ENCODE data around the gene PTPRN2. TPM values are rescaled to one million over a fixed set of nuclear protein-coding genes. Genes with fewer than 3 reads are reported as not detected.
"Not testable (repeated sequence)": the region's sequence is repeated elsewhere in the genome, so short reads cannot be mapped to it uniquely, and the experiment has no call there.

PTPRN2 gene
- polyA plus RNA-seq, 2 donors: 0.37 to 0.40 TPM

DNA sequence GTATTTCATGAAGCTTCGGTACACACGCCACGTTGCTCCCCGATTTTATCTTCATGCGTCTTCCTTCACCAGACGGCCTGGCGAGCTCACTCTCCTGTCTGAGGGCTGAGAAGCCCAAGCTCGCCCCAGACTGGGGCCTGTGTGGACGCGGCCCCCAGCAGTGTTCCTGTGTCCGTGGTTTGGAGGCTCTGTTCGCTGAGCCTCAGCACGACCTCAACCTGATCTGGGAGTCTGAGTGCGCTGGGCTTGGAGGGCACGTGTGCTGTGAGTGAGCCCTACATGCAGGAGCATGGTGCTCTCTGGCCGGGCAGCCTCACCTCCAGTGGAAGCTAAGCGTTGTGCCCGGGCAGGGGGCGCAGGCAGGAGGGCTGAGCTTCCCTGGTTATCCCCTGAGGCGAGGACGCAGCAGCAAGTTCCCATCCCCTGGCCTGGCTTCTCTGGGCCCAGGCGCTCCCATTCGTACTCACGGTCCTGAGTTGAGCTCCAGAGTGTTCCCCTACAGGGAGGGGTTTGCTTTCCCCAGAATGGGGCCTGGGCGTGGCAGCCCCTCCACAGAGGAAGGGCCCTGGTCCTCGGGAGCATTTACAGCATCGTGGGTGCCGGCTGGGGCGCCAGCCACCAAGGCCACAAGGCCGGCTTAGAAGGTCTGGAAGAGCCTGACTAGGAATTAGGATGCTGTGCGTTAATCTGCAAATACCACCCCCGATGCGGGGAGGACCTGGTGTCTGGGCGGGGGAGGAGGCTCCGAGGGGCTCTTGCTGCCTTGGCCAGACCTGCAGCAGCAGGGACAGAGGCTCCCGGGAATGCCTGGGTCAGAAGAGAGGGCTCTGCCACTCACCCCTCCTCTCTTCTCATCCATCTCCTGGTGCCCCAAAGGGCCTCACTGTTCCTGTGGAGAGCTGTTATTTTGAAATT lies 850.2 kb downstream of the PTPRN2 start:
- H3K4me1 ChIP-seq (ENCODE audit: control insufficient read depth in 2 of 2, insufficient read depth in 2 of 2, low read length in 1 of 2): peaks cover 0 to 2% of the 10 kb centered on the region in 2 donors
- no peak overlapping the region for H3K27ac ChIP-seq (ENCODE audit: low read depth in 2 of 2, low read length in 1 of 2)
- no peak overlapping the region for H3K4me3 ChIP-seq (ENCODE audit: low read depth in 1 of 2, low read length in 2 of 2)
- H3K27me3 ChIP-seq (ENCODE audit: control insufficient read depth in 1 of 2, insufficient read depth in 2 of 2, low read length in 2 of 2): no peaks in the 10 kb centered on the region
- no peaks in the 10 kb centered on the region for H3K36me3 ChIP-seq (ENCODE audit: control insufficient read depth in 2 of 2, insufficient read depth in 2 of 2, low read length in 1 of 2)
- no peaks in the 10 kb centered on the region for H3K9me3 ChIP-seq (ENCODE audit: control insufficient read depth in 2 of 2, insufficient read depth in 1 of 2, low read depth in 1 of 2, low read length in 1 of 2)
- 82 to 84% methylated on average over 36 of the region's 36 CpGs for WGBS, 2 donors

DNA sequence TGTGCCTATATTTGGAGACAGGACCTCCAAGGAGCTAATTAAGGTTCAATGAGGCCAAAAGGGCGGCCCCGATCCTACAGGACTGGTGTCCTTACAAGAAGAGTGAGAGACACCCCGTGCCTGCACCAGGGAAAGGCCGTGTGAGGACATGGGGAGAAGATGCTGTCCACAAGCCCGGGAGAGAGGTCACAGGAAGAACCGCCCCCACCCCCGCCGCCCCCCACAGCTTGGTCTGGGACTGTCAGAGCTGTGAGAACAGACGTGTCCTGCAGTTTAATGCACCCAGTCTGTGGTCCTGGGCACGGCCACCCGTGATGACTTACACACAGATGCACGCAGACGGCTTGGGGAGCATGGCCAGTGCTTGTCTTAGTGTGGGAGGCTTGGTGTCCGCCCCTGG lies 851.3 kb downstream of the PTPRN2 start:
- Histone ChIP-seq H3K27ac (ENCODE audit: low read depth in 2 of 2, low read length in 1 of 2) (no peak overlapping the region), H3K9me3 (ENCODE audit: control insufficient read depth in 2 of 2, insufficient read depth in 1 of 2, low read depth in 1 of 2, low read length in 1 of 2) (no peaks in the 10 kb centered on the region), H3K36me3 (ENCODE audit: control insufficient read depth in 2 of 2, insufficient read depth in 2 of 2, low read length in 1 of 2) (no peaks in the 10 kb centered on the region), H3K27me3 (ENCODE audit: control insufficient read depth in 1 of 2, insufficient read depth in 2 of 2, low read length in 2 of 2) (no peaks in the 10 kb centered on the region), H3K4me1 (ENCODE audit: control insufficient read depth in 2 of 2, insufficient read depth in 2 of 2, low read length in 1 of 2) (peaks cover 0 to 2% of the 10 kb centered on the region in 2 donors), H3K4me3 (ENCODE audit: low read depth in 1 of 2, low read length in 2 of 2) (no peak overlapping the region)
- 88 to 94% methylated on average over 14 of the region's 14 CpGs for WGBS, 2 donors

DNA sequence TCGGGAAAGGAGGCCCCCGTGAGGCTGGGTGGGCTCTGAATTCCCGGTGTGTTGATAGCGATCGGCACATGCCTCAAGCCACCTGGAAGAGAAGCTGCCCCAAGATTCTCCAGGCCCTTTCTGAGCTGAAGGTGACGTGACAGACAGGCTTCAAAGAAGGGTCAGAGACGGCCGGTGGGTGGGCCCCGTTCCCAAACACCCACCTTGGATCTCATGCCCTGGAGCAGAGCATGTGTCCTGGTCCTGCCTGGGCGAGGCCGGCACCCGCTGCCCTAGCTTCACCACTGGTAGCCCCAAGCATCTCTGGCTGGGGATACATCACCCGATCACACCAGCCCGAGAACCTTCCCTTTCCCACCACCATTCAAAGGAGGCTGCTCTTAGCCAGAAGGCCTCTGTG lies 851.8 kb downstream of the PTPRN2 start:
- no peaks in the 10 kb centered on the region for H3K36me3 ChIP-seq (ENCODE audit: control insufficient read depth in 2 of 2, insufficient read depth in 2 of 2, low read length in 1 of 2)

DNA sequence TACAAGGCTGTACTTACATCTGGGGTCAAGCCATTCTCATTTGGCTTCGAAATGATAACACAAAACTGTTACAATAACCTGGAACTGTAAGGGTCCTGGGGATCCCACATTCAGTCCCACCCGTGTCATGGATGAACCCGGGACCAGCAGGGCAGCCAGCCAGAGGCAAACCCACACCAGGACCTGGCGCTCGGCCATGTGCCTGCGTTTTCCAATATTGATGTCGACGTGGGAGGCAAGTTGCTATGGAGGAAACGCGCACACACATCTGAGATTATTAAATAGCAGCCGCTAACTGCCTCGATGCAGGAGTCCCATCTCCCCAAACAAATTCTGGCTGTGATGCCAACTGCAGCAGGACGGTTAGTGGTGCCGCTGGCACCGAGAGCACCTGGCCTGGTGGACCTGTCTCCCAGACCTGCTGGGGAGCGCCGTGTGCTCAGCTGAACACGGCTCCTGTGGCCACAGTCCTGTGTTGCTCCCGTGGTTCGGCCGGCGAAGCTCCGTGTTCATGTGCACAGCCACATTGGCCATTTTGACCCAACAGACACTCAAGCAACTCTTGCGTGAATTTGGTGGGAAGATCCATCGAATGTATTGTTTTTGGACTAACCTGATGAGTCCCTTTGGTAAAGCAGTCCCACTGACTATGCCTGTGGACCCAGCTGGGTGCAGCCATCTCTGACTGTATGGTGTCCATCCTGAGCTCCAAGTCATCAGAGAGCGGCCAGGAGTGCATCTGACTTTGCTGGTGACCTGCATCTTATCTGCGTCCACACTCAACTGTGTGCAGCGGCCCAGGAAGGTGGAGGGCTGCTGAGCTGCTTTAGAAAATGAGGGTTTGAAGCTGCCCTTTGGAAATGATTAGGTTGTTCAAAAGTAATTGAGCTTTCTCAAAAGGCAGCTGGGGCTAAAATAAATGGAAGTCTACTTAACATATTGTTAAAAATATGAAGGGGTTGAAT lies 852.7 kb downstream of the PTPRN2 start:
- peaks cover 0 to 4% of the 10 kb centered on the region in 2 donors for H3K4me1 ChIP-seq (ENCODE audit: control insufficient read depth in 2 of 2, insufficient read depth in 2 of 2, low read length in 1 of 2)
- no peaks in the 10 kb centered on the region for H3K27me3 ChIP-seq (ENCODE audit: control insufficient read depth in 1 of 2, insufficient read depth in 2 of 2, low read length in 2 of 2)
- no peak overlapping the region for H3K27ac ChIP-seq (ENCODE audit: low read depth in 2 of 2, low read length in 1 of 2)
- no peaks in the 10 kb centered on the region for H3K9me3 ChIP-seq (ENCODE audit: control insufficient read depth in 2 of 2, insufficient read depth in 1 of 2, low read depth in 1 of 2, low read length in 1 of 2)
- no peaks in the 10 kb centered on the region for H3K36me3 ChIP-seq (ENCODE audit: control insufficient read depth in 2 of 2, insufficient read depth in 2 of 2, low read length in 1 of 2)
- WGBS, 2 donors: 87 to 88% methylated on average over 28 of the region's 28 CpGs
- no peak overlapping the region for H3K4me3 ChIP-seq (ENCODE audit: low read depth in 1 of 2, low read length in 2 of 2)

More for the DNA sequence above, 851.8 kb downstream of the PTPRN2 start:
- WGBS, 2 donors: 89 to 90% methylated on average over 14 of the region's 14 CpGs
- H3K27ac ChIP-seq (ENCODE audit: low read depth in 2 of 2, low read length in 1 of 2): no peak overlapping the region
- no peaks in the 10 kb centered on the region for H3K9me3 ChIP-seq (ENCODE audit: control insufficient read depth in 2 of 2, insufficient read depth in 1 of 2, low read depth in 1 of 2, low read length in 1 of 2)
- peaks cover 0 to 2% of the 10 kb centered on the region in 2 donors for H3K4me1 ChIP-seq (ENCODE audit: control insufficient read depth in 2 of 2, insufficient read depth in 2 of 2, low read length in 1 of 2)
- no peaks in the 10 kb centered on the region for H3K27me3 ChIP-seq (ENCODE audit: control insufficient read depth in 1 of 2, insufficient read depth in 2 of 2, low read length in 2 of 2)
- no peak overlapping the region for H3K4me3 ChIP-seq (ENCODE audit: low read depth in 1 of 2, low read length in 2 of 2)

DNA sequence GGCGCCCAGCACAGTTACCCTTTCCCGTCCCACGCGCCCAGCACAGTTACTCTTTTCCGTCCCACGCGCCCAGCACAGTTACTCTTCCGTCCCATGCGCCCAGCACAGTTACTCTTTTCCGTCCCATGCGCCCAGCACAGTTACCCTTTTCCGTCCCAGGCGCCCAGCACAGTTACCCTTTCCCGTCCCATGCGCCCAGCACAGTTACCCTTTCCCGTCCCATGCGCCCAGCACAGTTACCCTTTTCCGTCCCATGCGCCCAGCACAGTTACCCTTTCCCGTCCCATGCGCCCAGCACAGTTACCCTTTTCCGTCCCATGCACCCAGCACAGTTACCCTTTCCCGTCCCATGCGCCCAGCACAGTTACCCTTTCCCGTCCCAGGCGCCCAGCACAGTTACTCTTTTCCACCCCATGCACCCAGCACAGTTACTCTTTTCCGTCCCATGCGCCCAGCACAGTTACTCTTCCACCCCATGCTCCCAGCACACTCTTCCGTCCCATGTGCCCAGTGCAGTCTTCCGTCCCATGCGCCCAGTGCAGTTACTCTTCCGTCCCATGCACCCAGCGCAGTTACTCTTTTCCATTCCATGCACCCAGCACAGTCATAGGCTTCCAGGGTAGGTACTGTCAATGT lies 853.7 kb downstream of the PTPRN2 start:
- H3K4me3 ChIP-seq (ENCODE audit: low read depth in 1 of 2, low read length in 2 of 2); H3K27me3 ChIP-seq (ENCODE audit: control insufficient read depth in 1 of 2, insufficient read depth in 2 of 2, low read length in 2 of 2); H3K4me1 ChIP-seq (ENCODE audit: control insufficient read depth in 2 of 2, insufficient read depth in 2 of 2, low read length in 1 of 2); H3K36me3 ChIP-seq (ENCODE audit: control insufficient read depth in 2 of 2, insufficient read depth in 2 of 2, low read length in 1 of 2); H3K9me3 ChIP-seq (ENCODE audit: control insufficient read depth in 2 of 2, insufficient read depth in 1 of 2, low read depth in 1 of 2, low read length in 1 of 2); H3K27ac ChIP-seq (ENCODE audit: low read depth in 2 of 2, low read length in 1 of 2): not testable (repeated sequence)
- WGBS, 2 donors: 88 to 89% methylated on average over 12 to 24 of the region's 33 CpGs

DNA sequence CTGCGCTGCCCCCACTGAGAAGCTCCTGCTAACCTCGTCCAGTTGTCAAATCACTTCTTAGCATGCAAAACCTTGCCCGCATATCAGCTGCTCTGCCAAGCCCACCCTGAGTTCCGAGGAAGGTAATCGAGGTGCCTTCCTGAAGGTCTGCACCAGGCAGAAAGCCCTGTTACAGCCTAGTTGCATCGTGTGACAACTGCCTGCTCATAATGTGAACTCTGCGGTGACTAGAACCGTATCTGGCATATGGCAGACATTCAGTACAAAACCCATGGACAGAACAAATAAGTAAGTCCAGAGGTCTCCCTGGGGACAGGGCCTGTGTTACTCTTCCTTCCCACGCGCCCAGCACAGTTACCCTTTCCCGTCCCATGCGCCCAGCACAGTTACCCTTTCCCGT lies 856.5 kb downstream of the PTPRN2 start:
- no peaks in the 10 kb centered on the region for H3K36me3 ChIP-seq (ENCODE audit: control insufficient read depth in 2 of 2, insufficient read depth in 2 of 2, low read length in 1 of 2)
- H3K9me3 ChIP-seq (ENCODE audit: control insufficient read depth in 2 of 2, insufficient read depth in 1 of 2, low read depth in 1 of 2, low read length in 1 of 2): no peaks in the 10 kb centered on the region
- H3K4me1 ChIP-seq (ENCODE audit: control insufficient read depth in 2 of 2, insufficient read depth in 2 of 2, low read length in 1 of 2): peaks cover 0 to 2% of the 10 kb centered on the region in 2 donors
- WGBS, 2 donors: 76 to 78% methylated on average over 13 of the region's 13 CpGs
- no peak overlapping the region for H3K4me3 ChIP-seq (ENCODE audit: low read depth in 1 of 2, low read length in 2 of 2)
- H3K27ac ChIP-seq (ENCODE audit: low read depth in 2 of 2, low read length in 1 of 2): no peak overlapping the region
- H3K27me3 ChIP-seq (ENCODE audit: control insufficient read depth in 1 of 2, insufficient read depth in 2 of 2, low read length in 2 of 2): no peaks in the 10 kb centered on the region

DNA sequence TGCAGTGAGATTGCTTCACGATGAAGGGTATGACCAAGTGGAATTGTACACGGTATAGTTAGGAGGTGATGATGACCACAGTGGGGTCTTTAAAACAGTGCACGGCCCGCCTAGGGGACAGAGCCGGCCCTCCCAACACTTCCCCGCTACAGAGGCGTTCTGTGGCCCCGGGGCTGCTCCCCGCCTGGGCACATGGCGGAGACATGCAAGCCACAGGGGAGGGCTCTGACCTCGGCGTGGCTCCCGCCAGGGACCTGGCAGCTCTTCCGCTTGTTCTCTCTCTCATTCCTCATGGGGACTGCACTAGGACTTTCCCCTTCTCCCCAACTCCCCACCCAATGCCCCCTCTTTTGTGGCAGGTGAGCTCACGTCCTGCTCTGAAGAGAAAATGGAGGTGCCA lies 857.0 kb downstream of the PTPRN2 start:
- 75 to 86% methylated on average over 15 of the region's 15 CpGs for WGBS, 2 donors
- Histone ChIP-seq H3K27me3 (ENCODE audit: control insufficient read depth in 1 of 2, insufficient read depth in 2 of 2, low read length in 2 of 2) (no peaks in the 10 kb centered on the region), H3K9me3 (ENCODE audit: control insufficient read depth in 2 of 2, insufficient read depth in 1 of 2, low read depth in 1 of 2, low read length in 1 of 2) (no peaks in the 10 kb centered on the region), H3K36me3 (ENCODE audit: control insufficient read depth in 2 of 2, insufficient read depth in 2 of 2, low read length in 1 of 2) (no peaks in the 10 kb centered on the region), H3K4me3 (ENCODE audit: low read depth in 1 of 2, low read length in 2 of 2) (no peak overlapping the region), H3K4me1 (ENCODE audit: control insufficient read depth in 2 of 2, insufficient read depth in 2 of 2, low read length in 1 of 2) (peaks cover 0 to 2% of the 10 kb centered on the region in 2 donors), H3K27ac (ENCODE audit: low read depth in 2 of 2, low read length in 1 of 2) (no peak overlapping the region)

DNA sequence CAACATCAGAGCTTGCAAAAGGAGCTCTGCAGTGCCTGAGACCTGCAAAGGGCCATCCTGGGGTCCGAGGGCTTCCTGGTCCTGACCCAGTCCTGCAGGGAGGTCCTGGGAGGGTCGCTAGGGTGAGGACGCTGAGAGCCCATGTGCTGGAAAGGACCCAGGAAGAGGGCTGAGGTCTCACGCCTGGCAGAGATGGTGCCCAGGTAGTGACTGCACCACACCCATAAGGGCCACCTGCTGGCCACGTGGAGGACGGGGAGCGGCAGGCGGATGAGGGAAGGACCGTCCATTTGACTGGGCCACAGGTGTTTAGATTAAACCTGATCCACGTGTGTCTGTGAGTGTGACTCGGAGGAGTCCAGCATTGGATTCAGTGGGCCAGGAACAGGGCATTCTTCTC lies 858.1 kb downstream of the PTPRN2 start:
- H3K27ac ChIP-seq (ENCODE audit: low read depth in 2 of 2, low read length in 1 of 2): no peak overlapping the region
- 67 to 70% methylated on average over 11 of the region's 11 CpGs for WGBS, 2 donors
- H3K27me3 ChIP-seq (ENCODE audit: control insufficient read depth in 1 of 2, insufficient read depth in 2 of 2, low read length in 2 of 2): no peaks in the 10 kb centered on the region
- no peaks in the 10 kb centered on the region for H3K36me3 ChIP-seq (ENCODE audit: control insufficient read depth in 2 of 2, insufficient read depth in 2 of 2, low read length in 1 of 2)
- H3K4me1 ChIP-seq (ENCODE audit: control insufficient read depth in 2 of 2, insufficient read depth in 2 of 2, low read length in 1 of 2): peaks cover 0 to 2% of the 10 kb centered on the region in 2 donors
- no peak overlapping the region for H3K4me3 ChIP-seq (ENCODE audit: low read depth in 1 of 2, low read length in 2 of 2)
- H3K9me3 ChIP-seq (ENCODE audit: control insufficient read depth in 2 of 2, insufficient read depth in 1 of 2, low read depth in 1 of 2, low read length in 1 of 2): no peaks in the 10 kb centered on the region

DNA sequence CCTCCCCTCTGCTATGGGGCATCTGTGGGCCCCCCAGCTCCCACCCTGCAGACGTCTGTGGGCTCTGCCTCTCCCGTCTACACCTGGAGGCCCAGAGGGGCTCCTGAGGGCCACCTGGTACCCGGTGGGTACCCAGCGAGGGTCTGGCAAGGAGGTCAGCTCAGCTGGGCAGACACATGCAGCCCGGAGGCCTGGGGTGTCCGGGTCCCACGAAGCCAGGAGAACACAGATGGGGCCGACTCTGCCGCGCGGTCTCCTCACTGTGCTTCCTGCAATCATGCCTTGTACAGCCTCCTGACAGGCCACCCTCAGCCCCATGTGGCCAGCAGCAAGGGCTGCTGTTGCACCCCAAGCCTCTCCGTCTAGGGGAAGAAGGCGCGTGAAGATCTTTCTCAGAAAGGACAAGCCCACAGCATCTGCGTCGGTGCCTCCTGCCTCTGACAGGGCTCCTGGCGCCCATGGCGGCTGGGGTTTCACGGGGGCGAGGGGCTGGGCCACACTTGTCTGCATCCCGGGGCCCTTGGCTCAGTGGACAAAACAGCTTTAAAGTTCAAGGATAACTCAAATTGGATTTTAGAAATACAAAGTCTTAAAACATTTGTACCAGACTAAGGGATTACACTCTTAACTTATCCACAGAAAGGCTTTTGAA lies 859.5 kb downstream of the PTPRN2 start:
- Histone ChIP-seq H3K27ac (ENCODE audit: low read depth in 2 of 2, low read length in 1 of 2) (no peak overlapping the region), H3K4me1 (ENCODE audit: control insufficient read depth in 2 of 2, insufficient read depth in 2 of 2, low read length in 1 of 2) (peaks cover 0 to 2% of the 10 kb centered on the region in 2 donors), H3K9me3 (ENCODE audit: control insufficient read depth in 2 of 2, insufficient read depth in 1 of 2, low read depth in 1 of 2, low read length in 1 of 2) (no peaks in the 10 kb centered on the region), H3K27me3 (ENCODE audit: control insufficient read depth in 1 of 2, insufficient read depth in 2 of 2, low read length in 2 of 2) (no peaks in the 10 kb centered on the region), H3K36me3 (ENCODE audit: control insufficient read depth in 2 of 2, insufficient read depth in 2 of 2, low read length in 1 of 2) (no peaks in the 10 kb centered on the region), H3K4me3 (ENCODE audit: low read depth in 1 of 2, low read length in 2 of 2) (no peak overlapping the region)
- WGBS, 2 donors: 83 to 88% methylated on average over 21 of the region's 21 CpGs
